G401.6 (cell line): ENCODE results near the gene TNIK.
"Not testable (repeated sequence)": the region's sequence is repeated elsewhere in the genome, so short reads cannot be mapped to it uniquely, and the experiment has no call there.

Source experiments
- FAIRE-seq: peaks from 2 replicates; lab custom pipeline; 2012; peaks lifted over from hg19 to GRCh38; lab: Jason Lieb, UNC

TNIK gene

GRCh38 chr3:171122240-171122639, 338.0 kb downstream of the TNIK start:
- no peak for FAIRE-seq

GRCh38 chr3:171121801-171122200, 338.4 kb downstream of the TNIK start:
- no peak for FAIRE-seq

GRCh38 chr3:171119402-171119801, 340.8 kb downstream of the TNIK start:
- not testable (repeated sequence) for FAIRE-seq

- FAIRE-seq = not testable (repeated sequence)
These were observed 341.2 kb downstream of the TNIK start for GRCh38 chr3:171118993-171119392.

GRCh38 chr3:171116824-171117395, 343.3 kb downstream of the TNIK start:
- FAIRE-seq = no peak

- no peak for FAIRE-seq
These were observed 343.8 kb downstream of the TNIK start for GRCh38 chr3:171116365-171116764.

- FAIRE-seq = no peak
These were observed 344.5 kb downstream of the TNIK start for GRCh38 chr3:171115667-171116066.

- FAIRE-seq = no peak
These were observed 346.5 kb downstream of the TNIK start for GRCh38 chr3:171113716-171114115.

- no peak for FAIRE-seq
These were observed 349.5 kb downstream of the TNIK start for GRCh38 chr3:171110715-171111114.

- FAIRE-seq = no peak
These were observed 352.1 kb downstream of the TNIK start for GRCh38 chr3:171108066-171108465.

GRCh38 chr3:171103185-171103584, 357.0 kb downstream of the TNIK start:
- FAIRE-seq = no peak

- no peak for FAIRE-seq
These were observed 358.1 kb downstream of the TNIK start for GRCh38 chr3:171101982-171102641.

GRCh38 chr3:171099911-171100310, 360.3 kb downstream of the TNIK start:
- FAIRE-seq = no peak

GRCh38 chr3:171095063-171095462, 365.1 kb downstream of the TNIK start:
- no peak for FAIRE-seq

- FAIRE-seq = no peak
These were observed 365.8 kb downstream of the TNIK start for GRCh38 chr3:171094411-171094810.

GRCh38 chr3:171093462-171093861, 366.7 kb downstream of the TNIK start:
- FAIRE-seq = no peak

- no peak for FAIRE-seq
These were observed 367.7 kb downstream of the TNIK start for GRCh38 chr3:171092467-171092911.

- no peak for FAIRE-seq
These were observed 369.9 kb downstream of the TNIK start for GRCh38 chr3:171090321-171090720.

GRCh38 chr3:171088964-171089754, 371.0 kb downstream of the TNIK start:
- no peak for FAIRE-seq

- FAIRE-seq = no peak
These were observed 371.7 kb downstream of the TNIK start for GRCh38 chr3:171088496-171088895.

GRCh38 chr3:171086914-171087313, 373.3 kb downstream of the TNIK start:
- no peak for FAIRE-seq

- no peak for FAIRE-seq
These were observed 382.9 kb downstream of the TNIK start for GRCh38 chr3:171077261-171077660.

- FAIRE-seq = no peak
These were observed 387.8 kb downstream of the TNIK start for GRCh38 chr3:171072432-171072831.
